ENCODE measurements around the gene JAK1.

Gene JAK1

DNA sequence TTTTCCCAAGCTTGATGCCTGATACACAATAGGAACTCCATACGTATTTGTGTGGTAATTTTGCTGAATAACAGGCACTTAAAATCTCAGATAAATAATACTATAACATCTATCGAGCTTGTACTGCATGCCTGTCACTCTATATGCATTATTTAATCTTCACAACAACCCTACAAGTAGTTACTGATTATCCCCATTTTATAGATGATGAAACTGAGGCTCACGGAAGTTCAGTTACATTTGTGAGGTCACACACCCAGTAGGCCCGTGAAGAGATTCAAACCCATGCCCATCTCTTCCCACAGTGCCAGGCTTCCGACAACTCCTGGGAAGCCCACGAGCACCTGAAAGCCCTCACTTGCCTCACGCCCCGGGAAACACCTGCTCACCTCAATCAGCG lies 122.7 kb downstream of the JAK1 start:
- TF ChIP-seq, protein P1, sequence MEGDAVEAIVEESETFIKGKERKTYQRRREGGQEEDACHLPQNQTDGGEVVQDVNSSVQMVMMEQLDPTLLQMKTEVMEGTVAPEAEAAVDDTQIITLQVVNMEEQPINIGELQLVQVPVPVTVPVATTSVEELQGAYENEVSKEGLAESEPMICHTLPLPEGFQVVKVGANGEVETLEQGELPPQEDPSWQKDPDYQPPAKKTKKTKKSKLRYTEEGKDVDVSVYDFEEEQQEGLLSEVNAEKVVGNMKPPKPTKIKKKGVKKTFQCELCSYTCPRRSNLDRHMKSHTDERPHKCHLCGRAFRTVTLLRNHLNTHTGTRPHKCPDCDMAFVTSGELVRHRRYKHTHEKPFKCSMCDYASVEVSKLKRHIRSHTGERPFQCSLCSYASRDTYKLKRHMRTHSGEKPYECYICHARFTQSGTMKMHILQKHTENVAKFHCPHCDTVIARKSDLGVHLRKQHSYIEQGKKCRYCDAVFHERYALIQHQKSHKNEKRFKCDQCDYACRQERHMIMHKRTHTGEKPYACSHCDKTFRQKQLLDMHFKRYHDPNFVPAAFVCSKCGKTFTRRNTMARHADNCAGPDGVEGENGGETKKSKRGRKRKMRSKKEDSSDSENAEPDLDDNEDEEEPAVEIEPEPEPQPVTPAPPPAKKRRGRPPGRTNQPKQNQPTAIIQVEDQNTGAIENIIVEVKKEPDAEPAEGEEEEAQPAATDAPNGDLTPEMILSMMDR (IDR thresholded peaks at IDR 0.05; ENCODE audit: extremely low read depth, missing control alignments): no peak
- DNase-seq (ENCODE audit: low spot score): no peak

- TF ChIP-seq, protein P1 (IDR thresholded peaks at IDR 0.05; ENCODE audit: extremely low read depth, missing control alignments): no peak
- DNase-seq (ENCODE audit: low spot score): no peak
Observed at GRCh38 chr1:64842224-64842623, 124.1 kb downstream of the JAK1 start.

- DNase-seq (ENCODE audit: low spot score): no peak
- TF ChIP-seq, protein P1 (IDR thresholded peaks at IDR 0.05; ENCODE audit: extremely low read depth, missing control alignments): no peak
Observed at GRCh38 chr1:64841330-64842065, 124.9 kb downstream of the JAK1 start.

DNA sequence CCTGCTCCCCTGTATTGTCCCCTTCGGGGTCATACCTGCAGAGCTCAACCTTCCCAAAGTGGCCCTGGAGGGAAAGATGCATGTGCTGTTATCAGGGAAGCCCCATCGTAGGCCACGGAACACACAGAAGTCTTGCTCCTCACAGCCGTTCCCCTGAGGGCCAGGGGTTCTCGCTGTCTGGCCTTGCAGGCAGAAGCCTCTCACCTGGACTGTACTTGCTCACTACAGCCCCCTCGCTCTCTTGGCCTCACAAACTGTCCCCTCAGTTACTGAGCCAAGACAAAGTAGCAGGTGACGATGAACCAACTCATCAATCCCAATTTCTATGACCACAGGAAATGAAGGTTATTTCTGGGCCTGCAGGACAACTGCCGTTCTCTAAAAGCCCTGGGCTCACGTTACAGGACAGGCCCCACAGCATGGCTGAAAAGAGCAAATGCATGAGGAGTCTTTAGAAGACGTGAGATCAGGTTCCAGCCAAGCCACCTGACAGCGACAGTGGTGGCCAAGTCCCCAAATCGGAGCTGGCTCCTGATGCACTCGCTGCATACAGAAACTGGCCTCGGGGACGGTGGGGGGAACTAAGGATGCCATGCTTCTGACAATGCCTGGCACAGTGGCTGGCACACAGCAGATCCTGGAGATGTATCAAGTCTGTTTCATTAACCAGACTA lies 126.5 kb downstream of the JAK1 start:
- DNase-seq (ENCODE audit: low spot score): no peak
- TF ChIP-seq, protein P1 (IDR thresholded peaks at IDR 0.05; ENCODE audit: extremely low read depth, missing control alignments): no peak

DNA sequence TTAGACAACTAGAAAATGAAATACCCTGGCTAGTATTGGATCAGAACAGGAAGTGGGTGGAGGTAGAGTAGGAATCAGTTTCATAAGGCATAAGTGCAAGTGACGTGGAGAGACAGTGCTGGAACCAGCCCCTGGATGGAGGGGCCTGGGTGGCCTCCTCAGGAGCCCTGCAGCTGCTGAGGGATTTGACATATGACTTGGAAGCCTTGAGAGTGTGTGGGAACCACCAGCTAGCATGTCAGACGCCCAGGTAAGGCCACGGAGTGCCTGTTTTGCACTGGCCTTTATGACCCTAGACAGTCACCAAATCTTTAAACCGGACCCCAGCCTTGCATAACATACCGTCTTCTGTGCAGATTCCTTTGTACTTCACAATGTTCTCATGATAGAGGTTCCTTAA lies 127.1 kb downstream of the JAK1 start:
- no peak for DNase-seq (ENCODE audit: low spot score)
- TF ChIP-seq, protein P1 (IDR thresholded peaks at IDR 0.05; ENCODE audit: extremely low read depth, missing control alignments): no peak

DNA sequence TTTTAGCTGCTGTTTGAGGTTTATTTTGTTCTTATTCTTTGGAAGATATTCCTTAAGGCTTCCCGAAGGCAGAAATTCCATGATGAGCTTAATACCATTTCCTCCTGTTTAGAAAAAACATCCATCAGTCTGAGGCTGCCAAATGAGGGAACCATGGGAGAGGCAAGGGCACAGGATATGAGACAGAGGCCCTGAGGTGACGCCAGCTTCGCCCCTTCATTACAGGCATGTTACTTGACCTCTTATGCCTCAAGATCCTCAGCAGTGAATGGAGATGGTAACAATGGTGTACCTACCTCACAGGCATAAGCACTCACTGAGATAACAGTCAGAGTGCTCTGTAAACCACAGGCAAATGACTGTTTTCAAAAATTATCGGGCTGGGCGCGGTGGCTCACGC lies 127.9 kb downstream of the JAK1 start:
- TF ChIP-seq, protein P1 (IDR thresholded peaks at IDR 0.05; ENCODE audit: extremely low read depth, missing control alignments): no peak
- DNase-seq (ENCODE audit: low spot score): no peak

- DNase-seq (ENCODE audit: low spot score): no peak
- TF ChIP-seq, protein P1 (IDR thresholded peaks at IDR 0.05; ENCODE audit: extremely low read depth, missing control alignments): no peak
Observed at GRCh38 chr1:64836802-64837201, 129.5 kb downstream of the JAK1 start.
